ENCODE measurements around the gene G6PC2. TPM values are rescaled to one million over a fixed set of nuclear protein-coding genes. Genes with fewer than 3 reads are reported as not detected.

Gene G6PC2, protein sequence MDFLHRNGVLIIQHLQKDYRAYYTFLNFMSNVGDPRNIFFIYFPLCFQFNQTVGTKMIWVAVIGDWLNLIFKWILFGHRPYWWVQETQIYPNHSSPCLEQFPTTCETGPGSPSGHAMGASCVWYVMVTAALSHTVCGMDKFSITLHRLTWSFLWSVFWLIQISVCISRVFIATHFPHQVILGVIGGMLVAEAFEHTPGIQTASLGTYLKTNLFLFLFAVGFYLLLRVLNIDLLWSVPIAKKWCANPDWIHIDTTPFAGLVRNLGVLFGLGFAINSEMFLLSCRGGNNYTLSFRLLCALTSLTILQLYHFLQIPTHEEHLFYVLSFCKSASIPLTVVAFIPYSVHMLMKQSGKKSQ
- total RNA-seq: not detected
- long read RNA-seq, donor 1: 0 reads
- long read RNA-seq, donor 2: 0 reads

DNA sequence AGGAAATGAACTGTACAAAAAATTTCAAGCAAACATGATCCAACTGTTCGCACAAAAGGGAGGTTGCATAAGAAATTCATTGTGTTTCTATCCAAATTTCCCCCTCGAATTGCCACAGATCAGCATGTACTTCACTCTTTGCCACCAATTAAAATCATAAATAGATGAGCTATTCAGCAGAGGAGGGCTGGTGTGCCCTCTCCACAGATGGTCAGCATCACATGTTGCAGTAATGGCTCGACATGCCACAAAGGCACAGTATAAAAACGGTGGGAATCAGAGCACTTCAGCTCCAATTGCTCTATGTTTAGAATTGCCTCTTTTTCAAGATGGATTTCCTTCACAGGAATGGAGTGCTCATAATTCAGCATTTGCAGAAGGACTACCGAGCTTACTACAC is at the start of gene G6PC2:
Gene G6PC2 (plus strand): TSS at position 289 of the 400 bp plus-strand sequence. CDS start 41 bp downstream, at position 330.
- intact Hi-C loops (cut with DNase I, micrococcal nuclease): no loop called here
- no peak for DNase-seq
- TF ChIP-seq, protein P1, sequence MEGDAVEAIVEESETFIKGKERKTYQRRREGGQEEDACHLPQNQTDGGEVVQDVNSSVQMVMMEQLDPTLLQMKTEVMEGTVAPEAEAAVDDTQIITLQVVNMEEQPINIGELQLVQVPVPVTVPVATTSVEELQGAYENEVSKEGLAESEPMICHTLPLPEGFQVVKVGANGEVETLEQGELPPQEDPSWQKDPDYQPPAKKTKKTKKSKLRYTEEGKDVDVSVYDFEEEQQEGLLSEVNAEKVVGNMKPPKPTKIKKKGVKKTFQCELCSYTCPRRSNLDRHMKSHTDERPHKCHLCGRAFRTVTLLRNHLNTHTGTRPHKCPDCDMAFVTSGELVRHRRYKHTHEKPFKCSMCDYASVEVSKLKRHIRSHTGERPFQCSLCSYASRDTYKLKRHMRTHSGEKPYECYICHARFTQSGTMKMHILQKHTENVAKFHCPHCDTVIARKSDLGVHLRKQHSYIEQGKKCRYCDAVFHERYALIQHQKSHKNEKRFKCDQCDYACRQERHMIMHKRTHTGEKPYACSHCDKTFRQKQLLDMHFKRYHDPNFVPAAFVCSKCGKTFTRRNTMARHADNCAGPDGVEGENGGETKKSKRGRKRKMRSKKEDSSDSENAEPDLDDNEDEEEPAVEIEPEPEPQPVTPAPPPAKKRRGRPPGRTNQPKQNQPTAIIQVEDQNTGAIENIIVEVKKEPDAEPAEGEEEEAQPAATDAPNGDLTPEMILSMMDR (IDR thresholded peaks at IDR 0.05): no peak
- H3K4me3 ChIP-seq: no peak within 1 kb of the TSS
- H3K36me3 ChIP-seq (ENCODE audit: low read depth): no peaks in the 10 kb centered on the region
- no peaks in the 10 kb centered on the region for H3K4me1 ChIP-seq (ENCODE audit: low read depth)
- H3K9me3 ChIP-seq: no peaks in the 10 kb centered on the region
- no peak for ATAC-seq

DNA sequence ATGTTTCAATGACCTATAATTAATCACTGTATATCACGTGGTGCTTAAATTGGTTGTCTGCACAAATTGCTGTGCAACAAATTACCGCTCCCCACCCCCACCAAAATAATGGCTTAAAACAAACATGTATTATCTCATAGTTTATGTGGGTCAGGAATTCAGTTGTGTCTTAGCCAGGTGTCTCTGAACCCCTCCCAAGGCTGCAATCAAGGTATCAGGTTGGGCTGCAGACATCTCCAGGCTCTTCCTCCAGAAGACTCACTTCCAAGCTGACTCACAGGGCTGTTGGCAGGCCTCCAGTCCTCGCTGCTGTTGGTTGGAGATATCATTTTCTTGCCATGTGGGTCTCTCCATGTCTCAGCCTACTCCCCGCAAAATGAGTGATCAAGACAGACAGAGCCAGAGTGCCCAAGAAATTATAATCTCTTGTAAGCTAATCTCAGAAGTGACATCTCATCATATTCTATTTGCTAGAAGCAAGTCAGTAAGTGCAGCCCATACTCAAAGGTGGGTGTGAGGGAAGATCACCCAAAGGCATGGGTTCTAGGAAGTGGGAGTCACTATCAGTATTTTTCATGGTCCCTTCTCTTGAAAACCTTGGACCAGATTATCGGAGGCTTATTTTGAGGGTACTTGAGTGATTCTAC is 49.3 kb upstream of the G6PC2 start:
- TF ChIP-seq, protein P1 (IDR thresholded peaks at IDR 0.05): no peak
- no peaks in the 10 kb centered on the region for H3K36me3 ChIP-seq (ENCODE audit: low read depth)
- no peaks in the 10 kb centered on the region for H3K9me3 ChIP-seq
- DNase-seq (no peak), ATAC-seq (no peak)
- intact Hi-C loops (cut with DNase I, micrococcal nuclease): no loop called here
- no peak overlapping the region for H3K4me3 ChIP-seq
- H3K4me1 ChIP-seq (ENCODE audit: low read depth): no peaks in the 10 kb centered on the region

DNA sequence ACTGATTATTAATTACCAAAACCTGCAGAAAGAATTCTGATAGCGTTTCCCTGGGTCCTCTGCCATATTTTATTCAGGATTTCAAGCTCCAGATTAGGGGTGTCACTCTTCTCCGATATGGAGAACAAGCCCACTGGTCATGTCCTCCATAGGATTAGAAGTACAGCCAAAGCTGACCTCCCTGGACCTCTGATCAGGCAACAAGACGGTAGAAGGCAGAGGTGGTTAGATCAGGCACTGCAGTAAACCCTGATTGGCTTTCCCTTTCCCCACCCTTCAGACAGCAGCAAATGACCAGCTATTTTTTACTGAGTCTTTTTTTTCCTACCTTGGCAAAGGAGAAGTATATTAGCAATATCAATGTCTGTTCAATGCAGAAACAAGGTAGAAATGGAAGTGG is 48.6 kb upstream of the G6PC2 start:
- Histone ChIP-seq H3K36me3 (ENCODE audit: low read depth) (no peaks in the 10 kb centered on the region), H3K4me3 (no peak overlapping the region), H3K4me1 (ENCODE audit: low read depth) (no peaks in the 10 kb centered on the region), H3K9me3 (no peaks in the 10 kb centered on the region)
- ATAC-seq (no peak), DNase-seq (no peak)
- intact Hi-C loops (cut with DNase I, micrococcal nuclease): no loop called here
- TF ChIP-seq, protein P1 (IDR thresholded peaks at IDR 0.05): no peak

DNA sequence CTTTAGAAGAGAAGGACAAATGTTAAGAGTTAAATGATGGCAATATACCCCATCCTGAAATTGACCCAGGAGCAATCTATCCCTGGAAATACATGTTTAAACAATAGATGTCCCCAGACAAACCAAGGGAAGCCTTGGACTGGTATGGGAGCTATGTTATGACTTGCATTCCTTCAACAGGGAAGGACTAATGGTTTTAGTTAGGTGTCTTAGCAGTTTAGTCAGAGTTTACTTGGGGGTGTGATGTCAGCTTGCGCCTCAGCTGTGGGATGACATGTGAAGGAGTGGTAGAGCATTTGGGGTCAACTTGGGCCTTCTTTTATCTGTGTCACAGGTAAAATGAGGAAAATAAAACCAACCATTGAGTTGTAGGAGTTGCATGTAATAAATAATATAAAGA is 47.6 kb upstream of the G6PC2 start:
- Histone ChIP-seq H3K4me3 (no peak overlapping the region), H3K9me3 (no peaks in the 10 kb centered on the region), H3K4me1 (ENCODE audit: low read depth) (no peaks in the 10 kb centered on the region), H3K36me3 (ENCODE audit: low read depth) (no peaks in the 10 kb centered on the region)
- no peak for DNase-seq
- intact Hi-C loops (cut with DNase I, micrococcal nuclease): no loop called here
- ATAC-seq: no peak
- TF ChIP-seq, protein P1 (IDR thresholded peaks at IDR 0.05): no peak

DNA sequence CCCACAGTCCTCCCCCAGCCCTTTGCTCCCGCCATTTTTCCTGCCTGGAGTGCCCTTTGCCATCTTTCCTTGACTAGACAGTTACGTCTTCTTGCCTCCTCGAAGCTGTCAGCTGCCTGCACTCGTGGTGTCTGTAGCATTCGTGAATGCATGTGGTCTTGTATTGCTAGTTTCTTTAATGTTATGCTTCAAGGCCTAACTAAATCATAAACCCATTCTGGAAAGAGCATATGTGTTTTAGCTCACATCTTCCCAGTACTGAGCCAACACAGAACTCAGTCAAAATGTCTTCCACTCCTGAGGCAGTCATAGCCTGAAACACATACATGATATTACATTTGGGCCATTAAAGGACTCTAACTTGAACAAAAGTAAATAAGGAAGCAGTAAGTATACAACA is 46.4 kb upstream of the G6PC2 start:
- Histone ChIP-seq H3K4me3 (no peak overlapping the region), H3K9me3 (no peaks in the 10 kb centered on the region), H3K36me3 (ENCODE audit: low read depth) (no peaks in the 10 kb centered on the region), H3K4me1 (ENCODE audit: low read depth) (no peaks in the 10 kb centered on the region)
- ATAC-seq: no peak
- TF ChIP-seq, protein P1 (IDR thresholded peaks at IDR 0.05): no peak
- DNase-seq: no peak
- intact Hi-C loops (cut with DNase I, micrococcal nuclease): no loop called here
